HEK293 (cell line): ENCODE results near the gene HECTD4.

Experiments
- CTCF ChIA-PET: fragments of 350-600 bp; formaldehyde crosslinking; extraction: SDS; loops from one replicate; lab custom pipeline; 2021; ENCODE audit warnings: antibody characterized with exemption; lab: Yijun Ruan, JAX
- POLR2A ChIA-PET: fragments of 300-600 bp; formaldehyde crosslinking; extraction: SDS; loops from one replicate; lab custom pipeline; 2020; ENCODE audit warnings: antibody characterized with exemption, inconsistent platforms; lab: Yijun Ruan, JAX
- H3K27ac ChIP-seq: fragments of 200-500 bp; sonication (Bioruptor generic); 2 replicates; pipeline ENCODE4 v1.5.1; 2014; ENCODE audit warnings: low read depth, low read length, control low read depth, inconsistent platforms; ENCODE audit errors: extremely low read depth
- H3K36me3 ChIP-seq, 2 experiments: fragments of 200-500 bp in 1 of 2; sonication (Bioruptor generic) in 1 of 2; 1 replicate in 1 of 2; 2 replicates in 1 of 2; pipeline ENCODE4 v1.5.1; 2014 to 2017; ENCODE audit warnings: inconsistent platforms in 2 of 2, low read length in 2 of 2; ENCODE audit not compliant: control insufficient read depth in 2 of 2, insufficient read depth in 1 of 2
- H3K4me1 ChIP-seq: fragments of 200-500 bp; sonication (Bioruptor generic); 2 replicates; pipeline ENCODE4 v1.5.1; 2014; ENCODE audit warnings: mild to moderate bottlenecking, low read length, inconsistent platforms; ENCODE audit not compliant: control insufficient read depth, insufficient read depth
- H3K4me3 ChIP-seq: 2 replicates; pipeline ENCODE4 v1.5.1; 2011; ENCODE audit warnings: low read depth, mild to moderate bottlenecking, control low read depth, low read length, moderate library complexity
- H3K9me3 ChIP-seq: fragments of 200-500 bp; sonication (Bioruptor generic); 2 replicates; pipeline ENCODE4 v1.5.1; 2014; ENCODE audit warnings: low read depth, low read length, inconsistent platforms; ENCODE audit not compliant: control insufficient read depth, insufficient read depth
- GLIS1 ChIP-seq: fragments of 450-650 bp; formaldehyde crosslinking; IDR thresholded peaks from 2 replicates; pipeline ENCODE4 v1.5.1; 2016; ENCODE audit warnings: missing biosample characterization, missing genetic modification characterization
- PBX3 ChIP-seq: sonication (generic); formaldehyde crosslinking; IDR thresholded peaks from 2 replicates; pipeline ENCODE4 v1.8.1; 2022; ENCODE audit warnings: mild to moderate bottlenecking, moderate library complexity, missing genetic modification reagents
- SALL2 ChIP-seq: fragments of 450-650 bp; formaldehyde crosslinking; IDR thresholded peaks from 2 replicates; pipeline ENCODE4 v1.5.0; 2017; ENCODE audit warnings: missing biosample characterization, mild to moderate bottlenecking, missing genetic modification characterization, borderline replicate concordance
- TSHZ1 ChIP-seq: fragments of 450-650 bp; formaldehyde crosslinking; IDR thresholded peaks from 2 replicates; pipeline ENCODE4 v1.5.1; 2016; ENCODE audit warnings: missing biosample characterization, missing genetic modification characterization, borderline replicate concordance
- ZFP69B ChIP-seq: fragments of 450-650 bp; formaldehyde crosslinking; IDR thresholded peaks from 2 replicates; pipeline ENCODE4 v1.5.1; 2016; ENCODE audit warnings: missing biosample characterization, missing genetic modification characterization
- ZIC2 ChIP-seq: fragments of 450-650 bp; formaldehyde crosslinking; IDR thresholded peaks from 2 replicates; pipeline ENCODE4 v1.5.1; 2016; ENCODE audit warnings: missing biosample characterization, missing genetic modification characterization
- ZNF174 ChIP-seq: fragments of 450-650 bp; formaldehyde crosslinking; IDR thresholded peaks from 2 replicates; pipeline ENCODE4 v1.5.0; 2017; ENCODE audit warnings: missing biosample characterization, mild to moderate bottlenecking, missing genetic modification characterization
- ZNF248 ChIP-seq: fragments of 450-650 bp; formaldehyde crosslinking; IDR thresholded peaks from 2 replicates; pipeline ENCODE4 v1.5.1; 2017; ENCODE audit warnings: missing biosample characterization, missing genetic modification characterization
- ZNF473 ChIP-seq: fragments of 450-650 bp; formaldehyde crosslinking; IDR thresholded peaks from 2 replicates; pipeline ENCODE4 v1.5.1; 2017; ENCODE audit warnings: missing biosample characterization, missing genetic modification characterization
- ZNF558 ChIP-seq: fragments of 450-650 bp; formaldehyde crosslinking; IDR thresholded peaks from 2 replicates; pipeline ENCODE4 v1.5.1; 2016; ENCODE audit warnings: missing biosample characterization, missing genetic modification characterization
- ZNF561 ChIP-seq: fragments of 450-650 bp; IDR thresholded peaks from 2 replicates; pipeline ENCODE4 v1.5.1; 2018; ENCODE audit warnings: missing biosample characterization, missing genetic modification characterization, borderline replicate concordance
- ZNF658 ChIP-seq: fragments of 450-650 bp; formaldehyde crosslinking; IDR thresholded peaks from 2 replicates; pipeline ENCODE4; 2016; ENCODE audit warnings: missing biosample characterization, missing genetic modification characterization
- TF ChIP-seq, protein P1 (sequence below): fragments of 450-650 bp; formaldehyde crosslinking; IDR thresholded peaks from 2 replicates; pipeline ENCODE4 v1.5.1; 2016; ENCODE audit warnings: missing biosample characterization, missing genetic modification characterization

Gene HECTD4

DNA sequence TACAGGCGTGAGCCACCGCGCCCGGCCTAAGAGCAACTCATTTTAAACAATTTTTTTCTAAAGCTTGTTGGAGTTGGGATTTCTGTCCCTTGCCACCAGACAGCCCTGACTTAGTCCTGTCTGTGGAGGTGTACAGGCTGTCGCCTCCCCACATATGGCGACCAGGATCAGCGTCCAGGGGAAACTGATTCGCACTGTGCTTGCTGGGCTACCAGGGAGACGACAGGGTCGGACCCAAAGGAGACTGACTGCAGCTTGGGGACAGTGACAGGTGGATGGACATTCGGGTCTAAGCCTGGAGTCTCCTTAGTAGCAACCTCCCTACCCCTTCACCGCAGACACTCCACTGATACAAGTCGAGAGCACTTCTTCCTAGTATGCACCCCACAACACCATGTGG, 216.6 kb downstream of the HECTD4 start (continued):
- TF ChIP-seq, protein P1, sequence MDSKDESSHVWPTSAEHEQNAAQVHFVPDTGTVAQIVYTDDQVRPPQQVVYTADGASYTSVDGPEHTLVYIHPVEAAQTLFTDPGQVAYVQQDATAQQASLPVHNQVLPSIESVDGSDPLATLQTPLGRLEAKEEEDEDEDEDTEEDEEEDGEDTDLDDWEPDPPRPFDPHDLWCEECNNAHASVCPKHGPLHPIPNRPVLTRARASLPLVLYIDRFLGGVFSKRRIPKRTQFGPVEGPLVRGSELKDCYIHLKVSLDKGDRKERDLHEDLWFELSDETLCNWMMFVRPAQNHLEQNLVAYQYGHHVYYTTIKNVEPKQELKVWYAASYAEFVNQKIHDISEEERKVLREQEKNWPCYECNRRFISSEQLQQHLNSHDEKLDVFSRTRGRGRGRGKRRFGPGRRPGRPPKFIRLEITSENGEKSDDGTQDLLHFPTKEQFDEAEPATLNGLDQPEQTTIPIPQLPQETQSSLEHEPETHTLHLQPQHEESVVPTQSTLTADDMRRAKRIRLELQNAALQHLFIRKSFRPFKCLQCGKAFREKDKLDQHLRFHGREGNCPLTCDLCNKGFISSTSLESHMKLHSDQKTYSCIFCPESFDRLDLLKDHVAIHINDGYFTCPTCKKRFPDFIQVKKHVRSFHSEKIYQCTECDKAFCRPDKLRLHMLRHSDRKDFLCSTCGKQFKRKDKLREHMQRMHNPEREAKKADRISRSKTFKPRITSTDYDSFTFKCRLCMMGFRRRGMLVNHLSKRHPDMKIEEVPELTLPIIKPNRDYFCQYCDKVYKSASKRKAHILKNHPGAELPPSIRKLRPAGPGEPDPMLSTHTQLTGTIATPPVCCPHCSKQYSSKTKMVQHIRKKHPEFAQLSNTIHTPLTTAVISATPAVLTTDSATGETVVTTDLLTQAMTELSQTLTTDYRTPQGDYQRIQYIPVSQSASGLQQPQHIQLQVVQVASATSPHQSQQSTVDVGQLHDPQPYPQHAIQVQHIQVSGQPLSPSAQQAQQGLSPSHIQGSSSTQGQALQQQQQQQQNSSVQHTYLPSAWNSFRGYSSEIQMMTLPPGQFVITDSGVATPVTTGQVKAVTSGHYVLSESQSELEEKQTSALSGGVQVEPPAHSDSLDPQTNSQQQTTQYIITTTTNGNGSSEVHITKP = no peak
- TF ChIP-seq TSHZ1 (tag by site-specific recombination) (no peak), ZNF473 (no peak), ZNF558 (tag by site-specific recombination) (no peak), PBX3 (CRISPR knock-in tag) (no peak), ZFP69B (tag by site-specific recombination) (no peak), ZNF174 (tag by site-specific recombination) (no peak)

DNA sequence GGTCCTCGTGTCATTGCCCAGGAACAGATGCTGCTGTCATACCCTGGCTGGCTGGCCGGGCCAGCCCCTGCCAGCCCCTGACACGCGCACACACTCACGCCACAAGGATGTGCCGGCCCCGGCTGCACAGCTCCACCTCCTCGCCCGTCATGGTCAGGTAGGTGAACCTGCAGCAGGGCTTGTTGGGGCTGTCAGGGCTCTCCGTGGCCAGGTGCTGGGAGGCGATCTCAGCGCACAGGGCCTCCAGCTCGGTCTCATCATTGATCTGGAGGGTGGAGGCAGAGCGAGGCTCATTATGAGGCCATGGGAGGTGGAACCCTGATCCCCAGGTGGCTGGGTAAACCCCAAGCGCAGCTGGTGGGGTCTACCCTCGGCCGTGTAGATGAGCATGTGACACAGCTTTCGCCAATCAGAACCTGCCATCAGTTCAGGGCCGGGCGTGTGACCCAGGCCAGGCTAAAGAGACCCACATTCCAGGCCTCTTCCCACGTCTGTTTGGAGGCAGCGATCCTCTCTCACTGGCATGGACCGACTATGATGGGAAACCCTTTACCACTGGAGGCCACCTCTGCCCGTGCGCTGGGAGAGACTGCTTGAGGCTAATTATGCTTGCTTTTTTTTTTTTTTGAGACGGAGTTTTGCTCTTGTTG, 218.1 kb downstream of the HECTD4 start:
- Histone ChIP-seq H3K9me3 (no peaks in the 10 kb centered on the region), H3K27ac (no peak overlapping the region), H3K4me3 (no peak overlapping the region), H3K36me3 (peaks cover 0 to 86% of the 10 kb centered on the region in 2 experiments; a peak in 1 of 3 replicates), H3K4me1 (no peaks in the 10 kb centered on the region)
- POLR2A ChIA-PET = interaction anchor here (0.6 kb wide), 1 partner anchor 31 kb away, joined by 6 read pairs; no protein-coding TSS in a partner anchor
- peak; percentile 36 for TF ChIP-seq GLIS1 (tag by site-specific recombination)
- no peak for TF ChIP-seq SALL2
- CTCF ChIA-PET = no interaction called here

- ChIA-PET POLR2A (interaction anchor here (0.6 kb wide), 1 partner anchor 30 kb away, joined by 6 read pairs; no protein-coding TSS in a partner anchor), CTCF (no interaction called here)
- Histone ChIP-seq H3K9me3 (no peaks in the 10 kb centered on the region), H3K4me1 (no peaks in the 10 kb centered on the region), H3K36me3 (peaks cover 0 to 86% of the 10 kb centered on the region in 2 experiments; a peak in 1 of 3 replicates), H3K4me3 (no peak overlapping the region), H3K27ac (no peak overlapping the region)
- TF ChIP-seq ZNF658 (tag by site-specific recombination) = no peak
- no peak for TF ChIP-seq ZNF248 (tag by site-specific recombination)
- no peak for TF ChIP-seq ZNF561 (tag by site-specific recombination)
- no peak for TF ChIP-seq ZIC2
- TF ChIP-seq, protein P1 = no peak
These were observed 218.7 kb downstream of the HECTD4 start for GRCh38 chr12:112163471-112163991.
